ENCODE measurements around the gene HTN3.
"Not testable (repeated sequence)": the region's sequence is repeated elsewhere in the genome, so short reads cannot be mapped to it uniquely, and the experiment has no call there.

Gene HTN3

GRCh38 chr4:70028159-70028558, at the start of gene HTN3:
HTN3 (plus strand) TSS chr4:70028459; CDS start chr4:70030741, 2,282 bp downstream.
- DNase-seq (ENCODE audit: low spot score in 2 of 2); H3K4me1 ChIP-seq; in situ Hi-C loops (cut with MboI; ENCODE audit: low sequenced_read_pairs); H3K27me3 ChIP-seq (ENCODE audit: low read depth); H3K36me3 ChIP-seq (replicated peaks); H3K4me3 ChIP-seq; H3K9me3 ChIP-seq: not testable (repeated sequence)

DNA sequence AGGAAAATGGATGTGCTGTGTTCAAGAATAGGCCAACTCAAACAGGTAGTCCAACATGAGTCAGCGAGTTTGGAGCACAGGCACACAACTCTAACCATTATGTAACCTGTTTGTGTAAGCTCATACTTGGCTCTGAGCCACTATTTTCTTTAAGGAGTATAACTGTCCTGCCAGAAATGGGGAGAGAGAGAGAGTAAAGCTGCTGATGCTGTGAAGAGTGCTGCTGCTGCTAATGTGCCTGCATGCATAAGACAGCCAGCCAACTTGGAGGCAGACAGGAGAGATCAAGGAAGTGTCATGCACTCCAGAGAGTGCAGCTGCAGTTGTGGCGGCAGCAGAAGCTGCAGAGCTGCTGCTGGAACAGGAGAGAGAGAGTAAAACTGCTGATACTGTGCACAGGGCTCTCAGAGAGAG, 44.2 kb upstream of the HTN3 start:
- Histone ChIP-seq H3K9me3 (no peaks in the 10 kb centered on the region), H3K4me1 (no peaks in the 10 kb centered on the region), H3K36me3 (replicated peaks) (no peaks in the 10 kb centered on the region), H3K27me3 (ENCODE audit: low read depth) (no peaks in the 10 kb centered on the region), H3K4me3 (no peak overlapping the region)
- in situ Hi-C loops (cut with MboI; ENCODE audit: low sequenced_read_pairs), result no loop called here
- DNase-seq (ENCODE audit: low spot score in 2 of 2), result no peak

GRCh38 chr4:69986663-69987062, 41.6 kb upstream of the HTN3 start:
- Histone ChIP-seq H3K4me3 (no peak overlapping the region), H3K4me1 (no peaks in the 10 kb centered on the region), H3K9me3 (no peaks in the 10 kb centered on the region), H3K36me3 (replicated peaks) (no peaks in the 10 kb centered on the region), H3K27me3 (ENCODE audit: low read depth) (no peaks in the 10 kb centered on the region)
- DNase-seq (ENCODE audit: low spot score in 2 of 2), result no peak
- in situ Hi-C loops (cut with MboI; ENCODE audit: low sequenced_read_pairs), result no loop called here

DNA sequence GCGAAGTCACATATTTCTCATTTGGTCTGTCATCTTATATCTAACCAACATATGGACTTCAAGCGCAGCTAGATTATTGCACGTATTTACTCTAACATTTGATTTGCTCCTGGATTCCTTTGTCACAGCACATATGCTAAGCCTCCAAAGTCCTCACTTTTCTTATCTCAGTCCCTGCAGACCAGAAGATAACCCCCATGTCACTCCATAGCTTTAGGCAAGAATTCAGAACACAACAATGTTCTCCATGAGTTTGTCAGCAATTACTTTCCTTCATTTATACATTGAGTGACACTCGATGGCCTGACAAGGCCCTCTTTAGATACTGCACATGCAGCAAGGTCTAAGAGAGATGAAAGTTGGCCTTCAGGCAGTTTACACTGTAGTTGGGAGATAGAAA, 37.2 kb upstream of the HTN3 start:
- Histone ChIP-seq H3K27me3 (ENCODE audit: low read depth) (no peaks in the 10 kb centered on the region), H3K4me1 (no peaks in the 10 kb centered on the region), H3K9me3 (no peaks in the 10 kb centered on the region), H3K4me3 (no peak overlapping the region), H3K36me3 (replicated peaks) (no peaks in the 10 kb centered on the region)
- no peak for DNase-seq (ENCODE audit: low spot score in 2 of 2)
- in situ Hi-C loops (cut with MboI; ENCODE audit: low sequenced_read_pairs), result no loop called here

- DNase-seq (ENCODE audit: low spot score in 2 of 2), result no peak
- no peaks in the 10 kb centered on the region for H3K9me3 ChIP-seq
These were observed 33.5 kb upstream of the HTN3 start for GRCh38 chr4:69994782-69995181.

DNA sequence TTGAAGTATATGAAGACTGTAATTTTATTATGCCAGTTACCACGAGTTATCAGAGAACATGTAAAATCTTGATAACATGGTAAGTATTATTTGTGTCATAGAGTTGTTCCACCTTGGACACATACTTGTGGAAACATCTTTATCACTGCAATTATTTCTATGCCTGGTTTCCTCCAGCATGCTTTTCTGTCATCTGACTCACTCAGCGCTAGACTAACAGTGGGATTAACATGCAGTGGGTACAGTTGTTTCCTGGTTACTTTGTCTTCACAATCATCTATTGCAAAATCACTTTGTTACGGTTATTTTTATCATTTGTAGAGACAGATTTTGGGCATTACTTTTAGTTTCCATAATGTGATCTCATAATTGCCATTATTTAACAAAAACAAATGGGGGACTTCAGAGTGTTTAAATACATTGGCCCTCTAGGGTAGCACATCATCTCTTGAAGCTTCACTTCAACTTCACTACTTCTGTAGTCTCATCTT, 32.7 kb upstream of the HTN3 start, which contains the start of gene STATH:
Gene STATH, plus strand, starts transcription at position 441 of the 491 bp plus-strand sequence. CDS start 2,472 bp downstream, outside the sequence.
- Histone ChIP-seq H3K9me3 (no peaks in the 10 kb centered on the region), H3K27me3 (ENCODE audit: low read depth) (no peaks in the 10 kb centered on the region), H3K4me3 (no peak within 1 kb of the TSS), H3K36me3 (replicated peaks) (no peaks in the 10 kb centered on the region), H3K4me1 (no peaks in the 10 kb centered on the region)
- no peak for DNase-seq (ENCODE audit: low spot score in 2 of 2)
- in situ Hi-C loops (cut with MboI; ENCODE audit: low sequenced_read_pairs), result no loop called here

More at GRCh38 chr4:69994782-69995181, 33.5 kb upstream of the HTN3 start:
- H3K4me3 ChIP-seq, result no peak overlapping the region
- no peaks in the 10 kb centered on the region for H3K36me3 ChIP-seq (replicated peaks)
- H3K4me1 ChIP-seq, result no peaks in the 10 kb centered on the region
- in situ Hi-C loops (cut with MboI; ENCODE audit: low sequenced_read_pairs), result no loop called here
- H3K27me3 ChIP-seq (ENCODE audit: low read depth), result no peaks in the 10 kb centered on the region

DNA sequence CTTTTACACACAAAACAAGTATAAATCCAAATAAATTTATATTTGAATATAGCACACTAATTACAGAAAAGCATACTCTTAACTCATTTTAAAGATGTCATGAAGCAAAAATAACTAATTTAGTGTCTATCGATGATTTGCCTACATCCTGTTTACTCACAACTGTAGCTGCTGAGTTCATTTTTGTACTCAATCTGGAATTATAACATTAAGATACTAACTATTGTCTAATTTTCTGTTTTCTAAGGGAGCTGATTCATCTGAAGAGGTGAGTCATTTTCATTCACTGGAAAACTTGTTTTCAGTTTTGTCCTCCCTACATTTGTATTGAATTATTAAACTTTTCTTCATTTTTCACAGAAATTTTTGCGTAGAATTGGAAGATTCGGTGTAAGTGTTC, 28.8 kb upstream of the HTN3 start:
- Histone ChIP-seq H3K4me3 (no peak overlapping the region), H3K36me3 (replicated peaks) (no peaks in the 10 kb centered on the region), H3K27me3 (ENCODE audit: low read depth) (no peaks in the 10 kb centered on the region), H3K4me1 (no peaks in the 10 kb centered on the region), H3K9me3 (no peaks in the 10 kb centered on the region)
- in situ Hi-C loops (cut with MboI; ENCODE audit: low sequenced_read_pairs), result no loop called here
- no peak for DNase-seq (ENCODE audit: low spot score in 2 of 2)

DNA sequence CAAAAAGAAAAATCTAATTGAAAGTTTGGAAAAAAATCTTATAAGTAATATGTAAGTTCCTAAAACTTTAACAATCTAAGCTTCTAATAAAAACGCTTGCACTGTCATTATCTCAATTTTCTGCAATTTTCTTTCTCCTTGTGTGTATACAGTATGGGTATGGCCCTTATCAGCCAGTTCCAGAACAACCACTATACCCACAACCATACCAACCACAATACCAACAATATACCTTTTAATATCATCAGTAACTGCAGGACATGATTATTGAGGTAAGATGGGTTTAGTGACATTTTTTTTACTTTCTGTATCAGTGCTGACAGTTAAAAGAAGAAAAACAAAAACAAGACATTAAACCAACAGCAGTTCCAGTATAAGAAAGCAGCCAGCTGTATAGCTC, 27.5 kb upstream of the HTN3 start:
- Histone ChIP-seq H3K4me3 (no peak overlapping the region), H3K36me3 (replicated peaks) (no peaks in the 10 kb centered on the region), H3K4me1 (no peaks in the 10 kb centered on the region), H3K9me3 (no peaks in the 10 kb centered on the region), H3K27me3 (ENCODE audit: low read depth) (no peaks in the 10 kb centered on the region)
- in situ Hi-C loops (cut with MboI; ENCODE audit: low sequenced_read_pairs), result no loop called here
- no peak for DNase-seq (ENCODE audit: low spot score in 2 of 2)

- Histone ChIP-seq H3K9me3 (no peaks in the 10 kb centered on the region), H3K4me3 (no peak overlapping the region), H3K27me3 (ENCODE audit: low read depth) (no peaks in the 10 kb centered on the region; the same call in 1 of the 2 replicates), H3K36me3 (replicated peaks) (no peaks in the 10 kb centered on the region), H3K4me1 (no peaks in the 10 kb centered on the region)
- in situ Hi-C loops (cut with MboI; ENCODE audit: low sequenced_read_pairs), result no loop called here
- DNase-seq (ENCODE audit: low spot score in 2 of 2), result no peak
These were observed 25.8 kb upstream of the HTN3 start for GRCh38 chr4:70002507-70002906.

DNA sequence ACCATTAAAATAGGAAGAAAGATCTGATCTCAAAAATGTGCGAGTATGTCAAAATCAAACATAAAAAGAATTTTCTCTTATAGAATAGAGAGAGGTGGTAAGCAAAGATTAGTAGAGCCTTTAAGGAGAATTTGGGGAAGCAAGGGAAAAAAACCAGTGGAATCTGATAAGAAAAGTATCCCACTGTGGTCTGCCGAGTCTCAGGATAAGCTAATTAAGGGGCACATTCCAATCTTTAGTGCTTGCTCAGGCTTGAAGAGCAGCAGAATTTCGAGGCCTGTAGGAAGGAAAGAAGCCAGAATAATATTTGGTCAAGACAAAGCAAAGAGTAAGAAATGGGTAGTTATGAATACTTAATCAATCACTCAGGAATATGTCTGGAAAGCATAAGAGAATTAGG, 19.5 kb upstream of the HTN3 start:
- Histone ChIP-seq H3K36me3 (replicated peaks) (no peaks in the 10 kb centered on the region), H3K4me3 (no peak overlapping the region), H3K9me3 (no peaks in the 10 kb centered on the region), H3K27me3 (ENCODE audit: low read depth) (no peaks in the 10 kb centered on the region; the same call in 1 of the 2 replicates), H3K4me1 (no peaks in the 10 kb centered on the region)
- in situ Hi-C loops (cut with MboI; ENCODE audit: low sequenced_read_pairs), result no loop called here
- DNase-seq (ENCODE audit: low spot score in 2 of 2), result no peak

- H3K4me3 ChIP-seq; H3K27me3 ChIP-seq (ENCODE audit: low read depth); H3K4me1 ChIP-seq; H3K36me3 ChIP-seq (replicated peaks); H3K9me3 ChIP-seq; in situ Hi-C loops (cut with MboI; ENCODE audit: low sequenced_read_pairs): not testable (repeated sequence)
- peak in 1 of 2 experiments; percentile 39 for DNase-seq (ENCODE audit: low spot score in 2 of 2)
These were observed 9.3 kb upstream of the HTN3 start for GRCh38 chr4:70019006-70019405.

GRCh38 chr4:70023218-70023617, 5.0 kb upstream of the HTN3 start:
- H3K4me1 ChIP-seq, result no peaks in the 10 kb centered on the region
- H3K36me3 ChIP-seq (replicated peaks), result no peaks in the 10 kb centered on the region
- no peaks in the 10 kb centered on the region for H3K9me3 ChIP-seq
- in situ Hi-C loops (cut with MboI; ENCODE audit: low sequenced_read_pairs), result no loop called here
- no peak for DNase-seq (ENCODE audit: low spot score in 2 of 2)
- H3K4me3 ChIP-seq, result no peak overlapping the region
- 0 out of 2 replicates have a peak, but pooled peaks cover 2% of the 10 kb centered on the region for H3K27me3 ChIP-seq (ENCODE audit: low read depth)

DNA sequence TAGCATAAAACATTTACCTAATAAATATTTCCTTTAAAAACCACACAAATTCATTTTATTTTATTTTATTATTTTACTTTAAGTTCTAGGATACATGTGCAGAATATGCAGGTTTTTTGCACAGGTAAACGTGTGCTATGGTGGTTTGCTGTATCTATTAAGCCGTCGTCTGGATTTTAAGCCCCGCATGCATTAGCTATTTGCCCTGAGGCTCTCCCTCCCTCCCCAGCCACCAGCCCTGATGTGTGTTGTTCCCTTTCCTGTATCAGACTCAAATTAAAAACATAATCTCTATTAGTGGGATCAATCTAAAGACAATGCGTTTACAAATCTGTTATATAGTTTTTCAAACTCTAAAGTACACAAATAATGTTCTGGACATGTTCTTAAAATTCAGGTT, 1.2 kb upstream of the HTN3 start:
- H3K4me1 ChIP-seq, result no peaks in the 10 kb centered on the region
- 0 out of 2 replicates have a peak, but pooled peaks cover 2% of the 10 kb centered on the region for H3K27me3 ChIP-seq (ENCODE audit: low read depth)
- H3K4me3 ChIP-seq, result no peak overlapping the region
- H3K36me3 ChIP-seq (replicated peaks), result no peaks in the 10 kb centered on the region
- H3K9me3 ChIP-seq, result no peaks in the 10 kb centered on the region
- no peak for DNase-seq (ENCODE audit: low spot score in 2 of 2)
- in situ Hi-C loops (cut with MboI; ENCODE audit: low sequenced_read_pairs), result no loop called here

DNA sequence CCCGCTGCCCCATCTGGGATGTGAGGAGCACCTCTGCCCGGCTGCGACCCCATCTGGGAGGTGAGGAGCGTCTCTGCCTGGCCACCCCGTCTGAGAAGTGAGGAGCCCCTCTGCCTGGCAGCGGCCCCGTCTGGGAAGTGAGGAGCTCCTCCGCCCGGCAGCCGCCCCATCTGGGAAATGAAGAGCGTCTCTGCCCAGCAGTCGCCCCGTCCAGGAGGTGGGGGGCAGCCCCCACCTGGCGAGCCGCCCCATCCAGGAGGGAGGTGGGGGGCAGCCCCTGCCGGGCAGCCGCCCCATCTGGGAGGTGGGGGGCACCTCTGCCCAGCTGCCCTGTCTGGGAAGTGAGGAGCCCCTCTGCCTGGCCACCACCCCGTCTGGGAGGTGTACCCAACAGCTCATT, 9.3 kb downstream of the HTN3 start:
- H3K36me3 ChIP-seq (replicated peaks); H3K4me3 ChIP-seq; in situ Hi-C loops (cut with MboI; ENCODE audit: low sequenced_read_pairs); H3K27me3 ChIP-seq (ENCODE audit: low read depth); H3K4me1 ChIP-seq; H3K9me3 ChIP-seq; DNase-seq (ENCODE audit: low spot score in 2 of 2): not testable (repeated sequence)

DNA sequence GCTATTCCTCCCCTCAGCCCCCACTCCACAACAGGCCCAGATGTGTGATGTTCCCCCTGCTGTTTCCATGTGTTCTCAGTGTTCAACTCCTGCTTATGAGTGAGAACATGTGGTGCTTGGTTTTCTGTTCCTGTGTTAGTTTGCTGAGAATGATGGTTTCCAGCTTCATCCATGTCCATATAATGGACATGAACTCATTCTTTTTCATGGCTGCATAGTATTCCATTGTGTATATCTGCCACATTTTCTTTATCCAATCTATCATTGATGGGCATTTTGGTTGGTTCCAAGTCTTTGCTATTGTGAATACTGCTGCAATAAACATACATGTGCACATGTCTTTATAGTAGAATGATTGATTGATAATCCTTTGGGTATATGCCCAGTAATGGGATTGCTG, 11.7 kb downstream of the HTN3 start:
- DNase-seq (ENCODE audit: low spot score in 2 of 2); H3K9me3 ChIP-seq; in situ Hi-C loops (cut with MboI; ENCODE audit: low sequenced_read_pairs): not testable (repeated sequence)

More for the DNA sequence above, 11.7 kb downstream of the HTN3 start:
- not testable (repeated sequence) for H3K4me1 ChIP-seq; H3K36me3 ChIP-seq (replicated peaks); H3K4me3 ChIP-seq; H3K27me3 ChIP-seq (ENCODE audit: low read depth)

All from HAP-1 (cell line).